HG02973 (cell line): ENCODE results near the gene KIF22.
"Not testable (repeated sequence)": the region's sequence is repeated elsewhere in the genome, so short reads cannot be mapped to it uniquely, and the experiment has no call there.

Experiments used
- ATAC-seq: cut with Tn5 transposase; IDR thresholded peaks from one replicate; pipeline ENCODE4 v1.9.1; 2021; ENCODE audit warnings: moderate library complexity; ENCODE audit not compliant: unreplicated experiment

Gene KIF22

DNA sequence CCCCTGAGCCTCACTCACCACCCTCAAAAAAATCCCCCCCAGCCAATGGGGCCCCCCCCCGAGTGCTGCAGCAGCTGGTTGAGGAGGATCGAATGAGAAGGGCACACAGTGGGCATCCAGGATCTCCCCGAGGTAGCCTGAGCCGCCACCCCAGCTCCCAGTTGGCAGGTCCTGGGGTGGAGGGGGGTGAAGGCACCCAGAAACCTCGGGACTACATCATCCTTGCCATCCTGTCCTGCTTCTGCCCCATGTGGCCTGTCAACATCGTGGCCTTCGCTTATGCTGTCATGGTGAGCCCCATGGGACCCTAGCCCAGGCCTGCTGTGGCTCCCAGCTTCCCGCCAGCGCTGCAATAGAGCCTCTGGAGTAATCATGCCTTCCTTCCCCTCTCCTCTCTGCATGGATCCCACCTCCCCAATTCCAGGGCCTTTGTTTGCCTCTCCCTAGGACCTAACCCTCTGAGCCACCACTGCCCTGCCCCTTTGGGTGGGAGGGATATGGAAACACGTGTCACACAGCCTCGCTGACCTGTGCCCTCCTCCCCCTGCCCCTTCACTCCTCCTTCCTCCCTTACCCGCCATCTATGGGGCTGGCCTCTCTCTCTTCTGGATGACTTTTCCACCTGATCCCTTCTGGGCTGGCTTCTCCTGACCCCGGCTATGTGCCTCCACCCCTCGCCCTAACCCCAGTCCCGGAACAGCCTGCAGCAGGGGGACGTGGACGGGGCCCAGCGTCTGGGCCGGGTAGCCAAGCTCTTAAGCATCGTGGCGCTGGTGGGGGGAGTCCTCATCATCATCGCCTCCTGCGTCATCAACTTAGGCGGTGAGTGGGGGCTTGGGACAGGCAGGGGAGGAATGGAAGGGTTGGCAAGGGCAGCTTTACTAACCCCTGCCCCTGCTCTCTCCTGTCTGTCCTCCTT is 23.4 kb downstream of the KIF22 start:
- ATAC-seq = no peak

DNA sequence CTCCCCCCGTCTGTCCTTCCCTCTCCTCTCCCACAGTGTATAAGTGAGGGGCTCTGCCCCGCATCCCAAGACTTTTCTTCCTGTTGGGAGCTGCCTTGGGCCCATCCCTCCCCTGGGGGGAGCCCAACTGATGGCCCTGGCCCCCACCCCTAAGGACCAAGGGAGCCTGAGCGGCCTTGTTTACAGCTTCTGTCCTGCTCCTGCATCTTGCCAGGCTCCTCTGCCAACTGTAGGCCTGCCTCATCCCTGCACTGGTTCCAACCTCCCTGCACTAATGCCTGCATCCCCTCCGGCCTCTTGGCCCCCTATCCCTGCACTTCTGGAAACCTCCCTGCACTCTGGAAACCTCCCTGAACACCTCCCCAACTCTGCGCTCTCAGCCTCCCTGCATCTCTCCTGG is 24.0 kb downstream of the KIF22 start:
- ATAC-seq = no peak

DNA sequence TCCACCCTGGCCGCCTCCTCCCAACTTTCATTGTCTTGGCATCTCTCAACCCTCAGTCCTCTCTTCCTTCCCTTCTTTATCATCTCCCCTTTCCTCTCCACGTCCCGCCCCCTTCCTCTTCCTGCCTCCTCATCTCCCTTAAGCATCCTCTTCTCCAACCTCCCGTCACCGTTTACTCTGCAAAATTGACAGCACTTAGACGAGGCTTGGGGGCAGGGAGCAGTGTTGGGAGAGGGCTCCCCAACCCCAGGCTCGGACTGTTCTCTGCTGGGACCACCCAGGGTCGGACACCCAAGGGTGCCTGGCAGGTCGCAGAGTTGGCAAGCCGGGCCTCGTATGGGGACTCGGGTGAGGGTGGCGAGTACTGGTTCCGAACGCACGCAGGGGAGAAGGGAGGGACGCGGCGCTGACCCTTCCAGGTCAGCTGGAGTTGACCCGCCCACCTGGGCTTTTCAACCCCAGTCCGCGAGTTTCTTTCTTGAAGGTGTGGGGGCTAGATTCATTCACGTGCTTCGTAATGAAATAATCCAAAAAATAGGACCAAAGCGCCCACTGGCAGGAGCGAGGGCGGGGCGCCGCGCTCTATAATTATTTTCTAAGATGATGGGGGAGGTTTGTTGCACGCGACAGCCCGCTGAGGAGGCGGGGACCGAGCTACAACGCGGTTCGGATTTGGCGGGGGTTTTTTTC is 24.6 kb downstream of the KIF22 start:
- ATAC-seq = no peak

DNA sequence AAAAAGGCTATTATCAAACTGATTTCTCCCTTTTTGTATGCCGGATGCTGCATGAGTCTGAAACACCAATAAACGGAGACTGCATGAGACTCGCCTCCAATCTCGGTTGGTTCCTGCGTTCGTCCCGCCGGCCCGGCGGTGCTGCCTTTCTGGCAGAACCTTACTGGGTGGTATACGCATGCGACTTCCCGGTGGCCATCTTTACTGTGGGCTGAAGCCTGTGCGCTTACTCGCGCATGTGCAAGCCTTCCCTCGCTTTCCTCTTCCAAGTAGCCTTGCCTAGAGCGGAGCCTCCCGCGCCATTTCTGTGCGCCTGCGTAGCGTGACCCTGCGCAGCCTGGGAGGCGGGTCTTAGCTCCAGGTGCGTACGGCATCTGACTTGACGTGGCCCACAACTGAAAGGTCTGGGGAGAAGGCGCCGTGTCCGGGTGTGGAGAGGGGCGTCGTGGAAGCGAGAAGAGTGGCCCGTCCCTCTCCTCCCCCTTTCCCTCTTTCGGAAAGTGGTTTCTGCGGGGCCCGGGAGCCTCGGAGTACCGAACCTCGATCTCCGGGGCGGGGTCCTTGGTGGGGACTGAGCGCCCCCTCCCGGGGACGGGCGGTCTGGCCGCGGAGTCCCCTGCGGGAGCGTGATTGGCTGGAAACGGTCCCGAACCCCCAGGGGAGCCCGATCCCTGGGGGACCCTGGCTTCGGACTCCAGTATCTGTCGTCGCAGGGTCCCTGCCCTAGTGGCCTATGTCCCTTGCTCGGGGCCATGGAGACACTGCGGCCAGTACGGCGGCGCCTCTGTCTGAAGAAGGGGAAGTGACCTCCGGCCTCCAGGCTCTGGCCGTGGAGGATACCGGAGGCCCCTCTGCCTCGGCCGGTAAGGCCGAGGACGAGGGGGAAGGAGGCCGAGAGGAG is 25.5 kb downstream of the KIF22 start, which contains the start of gene PAGR1:
Gene PAGR1, plus strand, starts transcription at position 360 of the 901 bp plus-strand sequence. Its CDS starts 374 bp downstream, at position 734.
- peak; percentile 43 for ATAC-seq

DNA sequence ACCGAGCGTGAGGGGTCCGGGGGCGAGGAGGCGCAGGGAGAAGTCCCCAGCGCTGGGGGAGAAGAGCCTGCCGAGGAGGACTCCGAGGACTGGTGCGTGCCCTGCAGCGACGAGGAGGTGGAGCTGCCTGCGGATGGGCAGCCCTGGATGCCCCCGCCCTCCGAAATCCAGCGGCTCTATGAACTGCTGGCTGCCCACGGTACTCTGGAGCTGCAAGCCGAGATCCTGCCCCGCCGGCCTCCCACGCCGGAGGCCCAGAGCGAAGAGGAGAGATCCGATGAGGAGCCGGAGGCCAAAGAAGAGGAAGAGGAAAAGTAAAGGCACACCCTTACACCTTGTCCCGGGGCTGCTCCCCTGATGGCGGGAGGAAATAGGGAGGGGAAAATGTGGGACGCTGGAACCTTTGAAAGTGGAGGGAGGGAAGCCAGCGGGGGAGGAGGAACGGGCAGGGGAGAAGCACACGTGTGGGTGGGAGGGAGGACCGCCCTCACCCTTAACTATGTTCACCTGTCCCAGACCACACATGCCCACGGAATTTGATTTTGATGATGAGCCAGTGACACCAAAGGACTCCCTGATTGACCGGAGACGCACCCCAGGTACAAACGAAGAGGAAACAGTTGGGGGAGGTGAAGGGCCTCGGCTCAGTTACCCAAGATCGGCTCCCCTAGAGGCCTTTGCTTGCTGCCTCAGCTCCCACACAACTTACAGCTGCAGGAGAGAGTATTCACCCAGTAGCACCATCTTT is 26.3 kb downstream of the KIF22 start:
- peak; percentile 3 for ATAC-seq

DNA sequence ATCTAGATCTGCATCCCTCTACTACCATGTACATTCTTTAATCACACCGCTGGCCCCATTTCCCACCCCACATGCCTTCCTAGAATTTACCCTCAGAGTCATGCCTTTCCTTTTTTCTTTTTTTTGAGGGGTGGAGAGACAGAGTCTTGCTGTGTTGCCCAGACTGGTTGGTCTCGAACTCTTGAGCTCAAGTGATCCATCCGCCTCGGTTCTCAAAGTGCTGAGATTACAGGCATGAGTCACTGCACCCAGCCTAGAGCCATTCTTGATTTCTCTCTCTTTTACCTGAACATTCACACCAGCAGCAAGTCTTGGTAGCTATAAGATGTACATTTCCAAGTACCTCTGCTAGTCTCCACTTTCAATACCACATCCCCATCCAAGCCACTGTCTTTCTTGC is 27.5 kb downstream of the KIF22 start:
- no peak for ATAC-seq

DNA sequence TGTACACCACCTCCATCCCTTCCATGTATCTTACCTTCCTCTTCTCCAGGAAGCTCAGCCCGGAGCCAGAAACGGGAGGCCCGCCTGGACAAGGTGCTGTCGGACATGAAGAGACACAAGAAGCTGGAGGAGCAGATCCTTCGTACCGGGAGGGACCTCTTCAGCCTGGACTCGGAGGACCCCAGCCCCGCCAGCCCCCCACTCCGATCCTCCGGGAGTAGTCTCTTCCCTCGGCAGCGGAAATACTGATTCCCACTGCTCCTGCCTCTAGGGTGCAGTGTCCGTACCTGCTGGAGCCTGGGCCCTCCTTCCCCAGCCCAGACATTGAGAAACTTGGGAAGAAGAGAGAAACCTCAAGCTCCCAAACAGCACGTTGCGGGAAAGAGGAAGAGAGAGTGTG is 29.0 kb downstream of the KIF22 start:
- no peak for ATAC-seq

DNA sequence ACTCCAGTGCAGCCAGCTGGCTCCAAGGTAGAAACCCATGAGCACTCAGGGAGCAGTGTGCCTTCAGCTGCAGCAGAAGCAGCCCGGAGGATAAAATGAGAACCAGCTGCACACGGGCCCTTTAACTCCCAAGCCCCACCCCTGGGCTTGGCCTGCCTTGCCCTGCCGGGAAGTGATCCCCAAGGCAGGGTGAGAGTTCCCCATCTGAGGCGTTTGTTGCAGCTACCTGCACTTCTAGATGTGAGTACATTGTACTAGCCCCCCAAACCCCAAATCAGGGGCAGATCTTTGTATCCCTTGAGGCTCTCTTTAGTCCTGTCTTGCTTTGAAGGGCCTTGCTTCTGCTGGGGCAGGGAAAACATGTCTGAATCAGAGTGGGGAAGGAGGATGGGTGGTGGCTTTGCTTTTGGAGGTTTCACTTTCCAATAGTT is 29.7 kb downstream of the KIF22 start, which contains the start of gene MVP:
Gene MVP, plus strand, starts transcription at position 192 of the 431 bp plus-strand sequence. CDS start 10,088 bp downstream, outside the sequence.
- no peak for ATAC-seq

DNA sequence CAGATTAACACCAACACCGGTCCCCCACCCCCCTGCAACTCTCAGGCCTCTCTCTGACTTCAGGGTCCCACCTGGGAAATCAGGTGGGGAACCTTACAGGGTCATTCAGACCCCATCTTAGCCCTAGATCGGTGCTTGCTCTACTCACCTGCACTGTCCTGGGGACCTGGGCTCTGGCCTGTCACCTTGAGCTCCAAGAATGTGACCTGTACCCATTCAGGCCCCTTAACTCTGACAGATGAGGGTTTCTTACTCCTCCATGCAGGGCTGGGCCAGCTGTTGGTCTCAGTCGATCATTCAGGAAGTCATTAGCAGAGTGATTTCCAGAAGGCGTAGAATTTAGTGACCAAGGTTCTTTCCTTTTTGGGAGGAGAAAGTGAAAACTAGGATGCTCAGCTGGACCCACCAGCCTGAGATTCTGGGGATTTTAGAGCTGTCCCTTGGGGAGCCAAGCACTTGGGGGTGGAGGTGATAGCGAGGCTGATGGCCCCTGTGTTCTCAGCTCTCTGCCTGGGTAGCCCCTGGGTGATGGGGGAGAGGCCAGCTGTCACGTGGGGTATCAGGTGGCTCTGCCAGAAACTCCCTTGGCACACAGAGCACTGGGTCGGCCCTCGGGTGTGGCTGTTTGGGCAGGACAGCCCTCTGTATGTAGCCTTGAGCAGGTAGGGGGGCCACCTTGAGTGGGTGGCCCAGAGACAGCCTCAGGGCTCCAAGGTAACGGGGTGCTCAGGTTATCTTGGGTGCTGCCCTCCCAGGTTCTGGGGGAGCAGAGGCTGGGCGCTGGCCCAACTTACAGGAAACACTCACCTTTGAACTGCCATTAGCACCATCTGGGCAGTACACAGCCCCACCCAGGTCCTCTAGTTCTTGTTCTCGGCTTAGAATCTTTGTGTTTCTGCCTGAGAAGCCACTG is 30.4 kb downstream of the KIF22 start:
- ATAC-seq = peak; percentile 34

DNA sequence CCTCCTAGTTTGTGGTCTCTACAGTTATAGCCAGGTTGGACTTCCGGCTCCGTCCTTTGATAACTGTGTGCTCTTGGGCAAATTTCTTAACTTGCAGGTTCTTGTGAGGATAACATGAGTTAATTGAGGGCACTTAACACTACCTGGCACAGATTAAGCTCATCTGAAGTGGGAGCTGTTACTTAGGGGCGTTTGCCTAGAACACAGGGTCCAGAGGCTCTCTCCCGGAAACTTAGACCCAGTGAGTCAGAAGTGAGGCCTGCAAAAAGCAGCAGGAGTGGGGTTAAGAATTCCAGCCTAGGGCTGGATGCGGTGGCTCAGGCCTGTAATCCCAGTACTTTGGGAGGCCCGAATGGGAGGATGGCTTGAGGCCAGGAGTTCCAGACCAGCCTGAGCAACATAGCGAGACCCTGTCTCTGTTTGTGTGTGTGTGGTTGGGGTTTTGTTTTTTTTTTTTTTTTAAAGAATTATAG is 31.1 kb downstream of the KIF22 start:
- no peak for ATAC-seq

DNA sequence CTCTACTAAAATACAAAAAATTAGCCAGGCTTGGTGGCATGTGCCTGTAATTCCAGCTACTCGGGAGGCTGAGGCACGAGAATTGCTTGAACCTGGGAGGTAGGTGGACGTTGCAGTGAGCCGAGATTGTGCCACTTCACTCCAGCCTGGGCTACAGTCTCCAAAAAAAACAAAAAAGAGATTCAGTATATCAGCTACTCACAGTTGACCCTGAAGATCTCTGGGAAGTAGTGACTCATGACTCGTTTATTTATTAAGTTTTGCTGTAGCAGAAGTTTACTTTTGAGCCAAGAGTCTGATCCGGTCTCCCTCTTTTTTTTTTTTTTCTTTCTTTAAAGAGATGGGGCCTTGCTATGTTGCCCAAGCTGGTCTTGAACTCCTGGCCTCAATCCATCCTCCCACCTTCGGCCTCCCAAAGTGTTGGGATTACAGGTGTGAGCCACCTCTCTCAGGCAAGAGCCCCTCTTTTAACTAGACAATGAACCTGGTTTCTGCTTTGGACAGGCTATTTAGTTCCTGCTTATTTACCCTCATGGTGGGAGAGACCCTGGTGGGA is 34.1 kb downstream of the KIF22 start:
- ATAC-seq = no peak

DNA sequence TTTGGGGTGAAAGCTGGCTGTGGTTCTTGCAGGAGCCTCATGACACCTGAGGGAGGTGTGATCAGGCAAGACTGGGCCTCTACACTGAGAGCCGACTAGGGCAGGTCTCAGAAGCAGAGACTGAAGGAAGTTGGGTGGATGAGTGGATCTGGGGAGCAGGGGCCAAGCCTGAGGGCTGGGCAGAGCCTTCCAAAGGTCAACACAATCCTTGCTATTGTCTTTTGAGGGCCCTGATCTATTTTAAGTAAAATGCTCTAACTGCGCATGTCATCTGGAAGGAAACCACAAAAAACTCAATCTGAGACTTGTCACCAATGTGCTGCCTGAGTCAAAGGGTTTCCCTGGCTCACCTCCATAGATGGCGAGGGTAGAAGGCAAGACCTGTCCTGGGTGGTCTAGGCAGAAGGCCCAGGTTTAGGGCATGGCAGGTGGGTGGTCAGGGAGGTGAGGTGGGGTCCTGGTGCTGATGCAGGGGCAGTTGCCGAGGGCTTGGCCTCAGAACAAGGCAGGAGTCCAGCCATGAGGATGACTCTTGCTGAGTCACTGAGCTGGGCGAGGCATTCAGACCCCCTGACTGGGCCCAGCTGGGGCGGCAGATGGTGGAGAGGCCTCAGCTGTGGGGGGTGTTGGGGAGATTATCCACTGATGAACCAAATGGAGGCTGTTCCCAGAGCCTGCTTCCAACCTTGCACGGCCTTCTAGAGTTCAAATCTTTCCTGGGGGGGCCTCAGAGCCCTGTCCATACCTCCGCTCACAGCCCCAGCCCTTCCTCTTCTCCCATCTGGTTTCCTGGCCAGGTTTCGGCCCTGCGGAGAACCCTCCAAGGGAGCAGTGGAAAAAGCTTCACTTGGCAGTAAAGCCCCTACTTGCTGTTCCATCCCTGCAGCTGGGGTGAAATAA is 34.8 kb downstream of the KIF22 start:
- no peak for ATAC-seq

DNA sequence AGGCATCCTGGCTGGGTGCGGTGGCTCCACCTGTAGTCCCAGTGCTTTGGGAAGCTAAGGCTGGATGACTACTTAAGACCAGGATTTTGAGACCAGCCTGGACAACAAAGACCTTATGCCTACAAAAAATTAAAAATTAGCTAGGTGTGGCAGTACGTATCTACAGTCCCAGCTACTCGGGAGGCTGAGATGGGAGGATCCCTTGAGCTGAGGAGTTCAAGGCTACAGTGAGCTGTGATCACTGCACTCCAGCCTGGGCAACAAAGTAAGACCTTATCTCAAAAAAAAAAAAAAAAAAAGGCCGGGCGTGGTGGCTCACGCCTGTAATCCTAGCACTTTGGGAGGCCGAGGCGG is 35.8 kb downstream of the KIF22 start:
- no peak for ATAC-seq

DNA sequence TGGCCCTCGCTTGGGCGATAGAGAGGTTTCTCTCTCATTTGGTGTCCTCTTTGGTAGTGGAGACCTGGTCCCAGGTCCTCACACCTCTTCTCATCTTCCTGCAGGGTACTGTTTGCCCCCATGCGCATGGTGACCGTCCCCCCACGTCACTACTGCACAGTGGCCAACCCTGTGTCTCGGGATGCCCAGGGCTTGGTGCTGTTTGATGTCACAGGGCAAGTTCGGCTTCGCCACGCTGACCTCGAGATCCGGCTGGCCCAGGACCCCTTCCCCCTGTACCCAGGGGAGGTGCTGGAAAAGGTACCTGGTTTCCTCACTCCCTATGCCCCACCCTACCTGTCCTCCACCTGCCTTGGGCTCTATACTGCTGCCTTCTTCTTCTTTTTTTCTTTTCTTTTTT is 40.2 kb downstream of the KIF22 start:
- ATAC-seq = no peak

DNA sequence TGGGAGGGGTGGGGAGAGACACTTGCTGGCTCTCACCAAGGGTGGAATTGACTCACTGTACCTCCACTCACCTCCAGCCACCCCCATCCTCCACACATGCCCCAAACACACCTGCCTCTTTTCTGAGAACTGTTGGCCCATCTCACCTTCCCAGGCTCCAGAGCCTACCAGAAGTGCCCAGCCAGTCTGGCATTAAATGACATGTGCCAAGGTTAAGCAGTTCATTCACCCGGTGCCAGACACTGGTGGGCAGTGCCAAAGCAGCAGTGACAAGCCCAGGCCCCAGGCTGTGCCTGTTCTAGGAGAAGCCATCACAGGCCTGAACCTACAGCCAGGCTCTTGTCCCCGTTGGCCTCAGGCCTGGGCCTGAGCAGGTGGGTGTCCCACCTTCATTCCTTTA is 40.9 kb downstream of the KIF22 start:
- no peak for ATAC-seq

DNA sequence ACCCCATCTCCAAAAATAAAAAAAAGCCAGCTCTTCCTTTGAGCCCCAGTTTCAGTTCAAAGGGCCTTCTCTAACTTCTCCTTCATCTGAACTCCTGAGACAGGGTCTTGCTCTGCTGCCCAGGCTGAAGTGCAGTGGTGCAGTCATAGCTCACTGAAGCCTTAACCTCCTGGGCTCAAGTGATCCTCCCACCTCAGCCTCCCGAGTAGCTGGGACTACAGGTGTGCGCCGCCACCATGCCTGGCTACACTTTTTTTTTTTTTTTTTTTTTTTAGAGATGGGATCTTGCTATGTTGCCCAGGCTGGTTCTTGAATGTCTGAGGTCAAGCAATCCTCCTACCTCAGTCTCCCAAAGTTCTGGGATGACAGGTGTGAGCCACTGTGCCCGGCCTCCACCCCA is 42.7 kb downstream of the KIF22 start:
- ATAC-seq = not testable (repeated sequence)

DNA sequence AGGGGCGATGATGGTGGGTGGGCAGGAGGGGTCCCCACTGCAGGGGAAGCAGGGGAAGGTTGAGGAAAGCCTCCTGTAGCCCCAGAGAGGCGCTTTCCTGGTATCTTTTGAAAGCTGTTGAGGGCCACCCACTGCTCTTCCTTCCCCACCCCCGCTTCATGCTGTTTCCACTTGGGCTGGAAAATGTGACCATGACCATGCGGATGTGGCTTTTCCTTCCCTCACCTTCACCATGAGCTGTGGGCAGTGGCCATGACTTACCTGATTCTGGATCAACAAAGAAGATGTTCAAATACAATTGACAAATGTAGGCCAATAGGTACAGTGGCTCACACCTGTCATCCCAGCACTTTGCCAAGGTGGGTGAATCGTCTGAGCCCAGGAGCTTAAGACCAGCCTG is 43.5 kb downstream of the KIF22 start:
- ATAC-seq = no peak

DNA sequence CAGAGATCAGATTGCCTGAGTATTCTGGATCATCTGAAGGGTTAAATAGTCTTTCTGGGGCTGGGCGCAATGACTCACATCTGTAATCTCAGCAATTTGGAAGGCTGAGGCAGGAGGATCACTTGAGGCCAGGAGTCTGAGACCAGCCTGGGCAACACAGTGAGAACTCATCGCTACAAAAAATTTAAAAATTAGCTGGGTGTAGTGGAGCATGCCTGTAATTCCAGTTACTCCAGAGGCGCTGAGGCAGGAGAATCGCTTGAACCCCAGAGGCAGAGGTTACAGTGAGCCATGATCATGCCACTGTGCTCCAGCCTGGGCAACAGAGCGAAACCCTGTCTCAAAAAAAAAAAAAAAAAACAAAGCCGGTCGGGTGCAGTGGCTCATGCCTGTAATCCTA is 45.4 kb downstream of the KIF22 start:
- no peak for ATAC-seq
